Measurements from ENCODE around the gene ZNF628. TPM values are rescaled to one million over a fixed set of nuclear protein-coding genes. Genes with fewer than 3 reads are reported as not detected.
"Not testable (repeated sequence)": the region's sequence is repeated elsewhere in the genome, so short reads cannot be mapped to it uniquely, and the experiment has no call there.

Gene ZNF628
- polyA plus RNA-seq, 1 donor: 5.0 TPM

GRCh38 chr19:55484593-55485438 is 8.4 kb downstream of the ZNF628 start, which contains the start of gene NAT14:
NAT14 (plus strand) TSS chr19:55485188; CDS start chr19:55485709, 521 bp downstream.
- DNase-seq: peak; percentile 80

DNA sequence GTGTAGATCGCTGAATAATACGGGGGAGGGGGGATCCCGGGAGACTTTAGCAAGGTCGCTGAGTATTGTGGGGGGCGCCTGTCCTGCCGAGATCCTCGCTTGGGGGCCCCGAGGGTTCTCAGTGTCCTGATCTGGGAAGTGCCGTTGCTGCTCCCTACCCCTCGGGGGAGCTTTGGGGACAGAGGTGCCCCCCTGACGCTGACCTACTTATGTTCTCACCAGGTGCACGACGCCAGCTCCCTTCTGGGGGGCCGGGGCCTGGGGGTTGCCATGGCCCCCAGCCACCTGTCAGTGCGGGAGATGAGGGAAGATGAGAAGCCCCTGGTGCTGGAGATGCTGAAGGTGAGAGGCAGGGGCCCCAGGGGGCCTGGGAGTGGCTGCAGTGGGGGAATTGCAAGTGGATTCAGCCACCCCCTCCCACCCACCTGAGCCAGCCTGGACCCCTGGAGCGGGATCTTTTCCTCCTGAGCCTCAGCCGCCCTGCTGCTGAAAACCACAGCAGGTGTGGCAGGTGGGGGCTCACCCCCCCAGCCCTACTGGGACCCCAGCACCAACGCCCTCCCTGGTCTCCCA is 9.1 kb downstream of the ZNF628 start:
- no peak for DNase-seq

DNA sequence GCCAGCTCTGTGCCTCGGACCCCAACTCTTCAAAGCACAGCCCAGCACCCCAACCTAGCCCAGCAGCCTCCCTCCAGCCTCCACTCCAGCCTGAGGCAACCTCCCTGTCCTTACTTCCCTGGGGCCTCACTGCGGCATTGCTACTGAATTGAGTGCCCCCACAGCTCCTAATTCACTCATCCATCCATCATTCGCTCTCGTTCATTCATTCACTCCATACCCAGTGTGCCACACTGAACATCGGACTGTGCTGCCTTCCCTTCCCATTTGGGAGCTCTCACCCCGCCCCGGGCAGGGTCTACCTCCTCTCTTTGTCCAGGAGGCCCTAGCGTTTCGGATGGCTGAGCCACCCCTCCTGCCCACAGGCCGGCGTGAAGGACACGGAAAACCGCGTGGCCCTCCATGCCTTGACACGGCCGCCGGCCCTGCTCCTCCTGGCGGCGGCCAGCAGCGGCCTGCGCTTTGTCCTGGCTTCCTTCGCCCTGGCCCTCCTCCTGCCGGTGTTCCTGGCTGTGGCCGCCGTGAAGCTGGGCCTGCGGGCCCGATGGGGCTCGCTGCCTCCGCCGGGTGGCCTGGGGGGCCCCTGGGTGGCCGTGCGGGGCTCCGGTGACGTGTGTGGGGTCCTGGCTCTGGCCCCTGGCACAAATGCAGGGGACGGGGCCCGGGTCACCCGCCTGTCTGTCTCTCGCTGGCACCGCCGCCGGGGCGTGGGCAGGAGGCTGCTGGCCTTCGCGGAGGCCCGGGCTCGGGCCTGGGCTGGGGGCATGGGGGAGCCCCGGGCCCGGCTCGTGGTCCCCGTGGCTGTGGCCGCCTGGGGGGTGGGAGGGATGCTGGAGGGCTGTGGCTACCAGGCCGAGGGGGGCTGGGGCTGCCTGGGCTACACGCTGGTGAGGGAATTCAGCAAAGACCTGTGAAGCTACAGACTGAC is 9.9 kb downstream of the ZNF628 start:
- DNase-seq: no peak

DNA sequence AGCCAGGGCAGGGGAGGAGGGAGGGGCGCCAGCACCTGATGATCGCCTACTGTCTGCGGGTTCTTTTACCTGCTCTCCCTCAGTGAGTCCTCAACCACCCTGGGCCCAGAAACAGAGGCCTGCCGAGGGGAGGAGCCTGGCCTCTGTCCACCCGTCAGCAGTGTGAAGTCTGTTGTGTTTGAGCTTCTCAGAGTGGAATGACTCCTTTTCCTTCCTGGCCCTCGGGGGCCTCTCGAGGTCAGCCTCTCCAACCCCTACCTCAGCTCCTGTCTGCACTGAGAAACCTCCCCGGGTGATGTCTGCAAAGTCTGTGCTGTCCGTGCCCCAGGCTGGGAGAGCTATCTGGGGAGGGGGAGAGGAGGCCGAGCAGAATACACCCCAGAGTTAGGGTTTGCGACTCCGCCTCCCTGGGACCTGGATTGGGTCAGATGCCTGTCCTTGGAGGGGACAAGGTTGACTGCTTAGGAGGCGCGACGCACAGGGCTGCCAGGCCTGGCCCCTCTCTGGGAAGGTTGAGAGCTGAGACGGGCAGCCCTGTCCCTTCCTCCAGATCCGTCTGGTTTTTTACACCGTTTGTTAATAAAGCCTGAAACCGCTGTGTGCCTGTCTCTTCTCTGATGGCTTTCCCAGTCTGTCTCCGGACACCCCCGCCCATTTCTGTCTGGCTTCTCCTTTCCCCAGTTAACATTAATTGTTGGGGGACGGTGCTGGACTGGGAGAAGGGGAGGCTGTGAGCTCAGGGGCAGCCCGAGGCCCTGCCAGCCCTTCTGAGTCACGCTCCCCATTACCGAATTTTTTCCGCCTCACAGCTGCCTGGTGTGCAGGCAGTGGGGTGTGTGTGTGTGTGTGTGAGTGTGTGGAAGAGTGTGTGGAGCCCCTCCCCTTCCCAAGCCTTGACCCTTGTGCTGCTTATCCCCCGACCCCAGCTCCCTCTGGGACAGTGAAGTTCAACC is 10.8 kb downstream of the ZNF628 start:
- peak; percentile 97 for DNase-seq

GRCh38 chr19:55487924-55488687 is 11.7 kb downstream of the ZNF628 start, which contains the start of gene SSC5D:
SSC5D (plus strand) TSS chr19:55488436; CDS start chr19:55488590, 154 bp downstream.
- DNase-seq: peak; percentile 71

DNA sequence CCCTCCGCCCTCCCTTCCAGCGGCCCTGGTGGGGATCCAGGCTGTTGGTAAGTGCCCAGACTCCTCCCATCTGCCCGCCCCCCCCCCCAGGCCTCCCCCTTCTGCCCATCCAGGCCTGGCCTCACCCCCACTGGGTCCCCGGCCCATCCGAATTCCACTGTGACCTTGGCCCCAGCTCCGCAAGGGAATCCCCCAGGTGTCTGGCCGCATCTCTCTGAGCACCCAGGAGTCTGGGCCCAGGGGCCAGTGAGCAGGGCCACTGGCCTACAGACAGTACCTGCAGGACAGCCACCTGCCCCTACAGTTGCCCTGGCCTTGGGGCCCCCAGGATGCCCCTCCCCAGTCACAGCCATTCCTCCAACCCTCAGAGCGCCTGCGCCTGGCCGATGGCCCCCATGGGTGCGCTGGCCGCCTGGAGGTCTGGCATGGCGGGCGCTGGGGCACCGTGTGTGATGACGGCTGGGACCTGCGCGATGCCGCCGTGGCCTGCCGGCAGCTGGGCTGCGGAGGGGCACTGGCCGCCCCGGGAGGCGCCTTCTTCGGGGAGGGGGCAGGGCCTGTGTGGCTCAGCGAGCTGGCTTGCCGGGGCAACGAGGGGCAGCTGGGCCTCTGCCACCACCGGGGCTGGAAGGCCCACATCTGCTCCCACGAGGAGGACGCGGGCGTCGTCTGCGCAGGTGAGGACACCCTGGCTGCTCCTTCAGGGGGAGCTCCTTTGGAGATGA is 12.7 kb downstream of the ZNF628 start:
- no peak for DNase-seq

- DNase-seq: no peak
These were observed 13.5 kb downstream of the ZNF628 start for GRCh38 chr19:55489711-55490477.

- no peak for DNase-seq
These were observed 14.3 kb downstream of the ZNF628 start for GRCh38 chr19:55490478-55491432.

GRCh38 chr19:55491546-55492360 is 15.3 kb downstream of the ZNF628 start:
- DNase-seq: no peak

DNA sequence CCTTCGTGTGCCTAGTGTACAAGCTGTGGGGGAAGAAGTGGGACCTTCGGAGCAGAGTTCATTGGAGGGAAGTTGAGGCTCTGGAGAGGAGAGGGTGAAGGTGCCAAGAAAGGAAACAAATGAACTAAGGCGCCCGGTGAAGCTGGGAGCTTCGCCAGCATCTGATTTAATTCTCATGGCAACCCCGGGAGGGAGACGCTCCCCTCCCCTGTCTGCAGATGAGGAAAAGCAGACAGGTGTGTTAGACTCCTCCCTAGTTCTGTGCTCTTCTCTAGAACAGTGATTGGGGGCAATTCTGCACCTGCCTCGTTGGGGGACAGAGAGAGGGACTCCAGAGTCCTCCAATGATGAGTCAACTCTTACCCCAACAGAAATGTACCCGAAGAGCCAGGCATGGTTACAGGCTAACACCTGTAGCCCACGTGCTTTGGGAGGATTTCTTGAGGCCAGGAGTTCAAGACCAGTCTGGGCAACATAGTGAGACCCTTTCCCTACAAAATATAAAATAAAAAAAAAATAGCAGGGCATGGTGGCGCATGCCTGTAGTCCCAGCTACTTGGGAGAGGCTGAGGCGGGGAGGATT is 16.0 kb downstream of the ZNF628 start:
- DNase-seq: no peak

DNA sequence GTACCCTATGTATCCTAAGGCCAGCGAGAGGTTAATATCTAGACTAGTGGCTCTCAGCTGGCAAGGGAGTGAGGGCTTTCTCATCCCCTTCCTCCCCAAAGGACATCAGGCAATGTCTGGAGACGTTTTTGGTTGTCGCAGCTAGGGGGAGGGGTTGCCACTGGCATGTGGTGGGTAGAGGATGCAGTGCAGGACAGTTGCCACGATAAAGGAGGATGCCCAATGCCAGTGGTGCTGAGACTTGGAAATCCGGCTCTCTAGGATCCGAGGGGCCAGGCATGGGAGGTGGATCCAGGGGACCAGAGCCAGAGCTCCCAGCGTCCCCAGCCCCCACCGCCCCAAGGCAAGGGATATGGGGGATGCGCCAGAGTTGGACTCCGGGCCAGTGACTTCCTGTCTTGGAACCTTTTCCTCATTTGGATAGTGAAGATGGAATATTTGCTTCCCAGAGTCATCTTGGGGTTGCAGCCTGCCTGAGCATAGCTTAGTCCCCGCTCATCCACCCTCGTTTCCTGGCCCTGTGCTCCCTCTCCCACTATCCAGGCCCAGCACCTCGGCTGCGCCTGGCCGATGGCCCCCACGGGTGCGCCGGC is 16.7 kb downstream of the ZNF628 start:
- peak; percentile 71 for DNase-seq

DNA sequence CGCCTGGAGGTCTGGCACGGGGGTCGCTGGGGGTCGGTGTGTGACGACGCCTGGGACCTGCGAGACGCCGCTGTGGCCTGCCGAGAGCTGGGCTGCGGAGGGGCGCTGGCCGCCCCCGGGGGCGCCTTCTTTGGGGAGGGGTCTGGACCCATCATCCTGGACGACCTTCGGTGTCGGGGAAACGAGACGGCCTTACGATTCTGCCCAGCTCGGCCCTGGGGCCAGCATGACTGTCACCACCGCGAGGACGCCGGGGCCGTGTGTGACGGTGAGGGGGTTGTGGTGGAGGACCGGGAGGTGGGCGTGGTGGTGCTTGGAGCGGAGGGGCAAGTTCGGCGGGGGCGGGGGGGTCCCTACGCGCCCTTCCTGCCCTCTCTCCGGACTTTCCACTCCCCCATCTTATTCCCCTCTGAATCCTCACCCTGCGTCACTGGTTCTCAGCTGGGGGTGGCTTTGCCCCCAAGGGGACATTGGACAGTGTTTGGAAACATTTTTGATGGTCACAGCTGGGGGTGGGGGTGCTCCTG is 17.3 kb downstream of the ZNF628 start:
- no peak for DNase-seq

DNA sequence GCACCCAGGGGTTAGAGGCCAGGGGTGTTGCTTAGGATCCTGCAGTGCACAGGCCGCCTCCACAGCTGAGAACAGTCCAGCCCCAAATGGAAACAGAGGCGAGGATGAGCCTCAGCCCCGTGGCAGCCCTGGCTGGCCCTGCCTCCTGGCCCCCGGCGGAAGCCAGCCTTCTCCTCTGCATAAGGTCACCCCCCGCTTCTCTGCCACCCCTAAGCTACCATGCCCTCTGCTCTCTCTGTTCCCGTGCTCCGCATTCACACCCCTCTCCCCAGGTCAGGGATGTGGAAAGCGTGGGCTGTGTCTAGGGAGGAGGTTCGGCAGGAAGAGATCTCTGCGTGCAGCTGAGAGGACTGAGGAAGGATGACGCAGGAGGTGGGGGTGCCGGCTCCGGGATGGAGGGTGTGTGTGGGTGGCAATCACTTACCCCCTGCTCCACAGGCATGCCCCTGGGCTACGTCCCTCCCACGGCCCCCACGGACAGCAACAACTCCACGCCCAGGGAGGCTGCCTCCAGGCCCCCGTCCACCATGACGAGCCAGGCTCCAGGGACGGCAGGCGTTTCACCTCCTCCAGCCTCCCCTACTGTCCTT is 17.9 kb downstream of the ZNF628 start:
- DNase-seq: no peak

DNA sequence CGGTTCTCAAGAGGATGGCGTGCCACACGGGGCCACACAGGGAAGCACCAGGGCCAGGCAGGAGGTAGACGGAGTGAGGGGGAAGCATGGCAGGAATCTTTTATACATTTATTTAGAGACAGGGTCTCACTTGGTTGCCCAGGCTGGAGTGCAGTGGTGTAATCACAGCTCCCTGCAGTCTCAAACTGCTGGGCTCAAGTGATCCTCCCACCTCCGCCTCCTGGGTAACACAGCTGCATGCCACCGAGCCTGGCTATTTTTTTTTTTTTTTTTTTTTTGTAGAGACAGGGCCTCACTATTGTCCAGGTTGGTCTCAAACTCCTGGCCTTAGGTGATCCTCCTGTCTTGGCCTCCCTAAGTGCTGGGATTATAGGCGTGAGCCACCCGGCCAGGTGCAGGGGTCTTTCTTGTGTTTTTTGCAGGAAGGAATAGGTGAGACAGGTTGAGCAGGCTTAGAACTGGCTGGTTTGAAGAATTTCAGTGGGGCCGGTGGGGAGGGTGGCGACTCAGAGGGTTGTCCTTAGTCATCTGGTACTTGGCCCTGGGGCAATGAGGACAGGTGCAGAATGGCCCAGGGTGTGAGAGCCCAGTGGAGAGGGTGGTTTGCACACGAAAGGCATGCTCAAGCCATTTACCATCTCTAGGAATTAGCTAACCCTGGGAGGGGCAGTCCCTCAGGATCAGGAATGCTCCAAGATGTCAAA is 19.4 kb downstream of the ZNF628 start:
- no peak for DNase-seq

- not testable (repeated sequence) for DNase-seq
These were observed 20.4 kb downstream of the ZNF628 start for GRCh38 chr19:55496820-55497219.

Data from hindlimb muscle (tissue), 1 donor.